Kidney (tissue), 14 donors: Measurements from ENCODE around the gene PDE4D. TPM values are rescaled to one million over a fixed set of nuclear protein-coding genes. Genes with fewer than 3 reads are reported as not detected.
A peak's percentile ranks its signal among the peaks of the same experiment; 100 is the strongest.
"Not testable (repeated sequence)": the region's sequence is repeated elsewhere in the genome, so short reads cannot be mapped to it uniquely, and the experiment has no call there.

Experiments used
- DNase-seq, 5 donors: peaks; one replicate each; pipeline ENCODE4 v3.0.0-alpha.2; 2013 to 2020
- FAIRE-seq: peaks from 2 replicates; lab custom pipeline; 2012; peaks lifted over from hg19 to GRCh38; lab: Jason Lieb, UNC
- H3K27ac ChIP-seq, 2 donors: one replicate each; pipeline ENCODE4 v1.7.0; 2013; ENCODE audit warnings: low read depth in 2 of 2, low read length in 2 of 2, inconsistent platforms in 1 of 2
- H3K27me3 ChIP-seq: one replicate; pipeline ENCODE4 v1.7.1; 2013; ENCODE audit warnings: low read length, inconsistent platforms; ENCODE audit not compliant: control insufficient read depth, insufficient read depth
- H3K36me3 ChIP-seq, 3 donors: one replicate each; pipeline versions ENCODE4 v1.7.0 to v1.7.1; 2013; ENCODE audit warnings: low read length in 3 of 3, control low read depth in 1 of 3, inconsistent platforms in 1 of 3; ENCODE audit not compliant: insufficient read depth in 3 of 3, control insufficient read depth in 2 of 3
- H3K4me1 ChIP-seq, 3 donors: one replicate each; pipeline versions ENCODE4 v1.7.0 to v1.7.1; 2013; ENCODE audit warnings: low read length in 3 of 3, inconsistent platforms in 1 of 3, low read depth in 1 of 3; ENCODE audit not compliant: control insufficient read depth in 2 of 3, insufficient read depth in 2 of 3
- H3K4me3 ChIP-seq, 3 donors: one replicate each; pipeline versions ENCODE4 v1.7.0 to v1.8.1; 2013; ENCODE audit warnings: low read length in 3 of 3, control low read depth in 1 of 3, inconsistent platforms in 1 of 3
- H3K9ac ChIP-seq, 3 donors: one replicate each; pipeline versions ENCODE4 v1.7.0 to v1.7.1; 2013; ENCODE audit warnings: low read length in 3 of 3, control low read depth in 1 of 3, inconsistent platforms in 1 of 3
- H3K9me3 ChIP-seq, 3 donors: one replicate each; pipeline versions ENCODE4 v1.7.0 to v1.7.1; 2013; ENCODE audit warnings: low read length in 3 of 3, control low read depth in 1 of 3, inconsistent platforms in 1 of 3; ENCODE audit not compliant: control insufficient read depth in 2 of 3, insufficient read depth in 1 of 3
- intact Hi-C: fragments of 100-400 bp; cut with DNase I; formaldehyde crosslinking; loops from one replicate; pipeline ENCODE4 v1.11.1; 2022
- polyA plus RNA-seq: library from polyadenylated mRNA; stranded (reverse); fragments of 350-450 nt; fragmentation: Illumina TruSeq; extraction: RNeasy Lipid Tissue Mini Kit (QIAGEN cat#74804); gene quantifications from one replicate; pipeline ENCODE4 v1.2.3, GENCODE V29; 2014; ENCODE audit warnings: low read depth, low replicate concordance; ENCODE audit not compliant: insufficient read depth
- total RNA-seq: library from RNA; stranded (reverse); fragmentation: NEBNext Ultra II Directional; extraction: Animal tissue kit (Norgen Biotek cat#: 25700); gene quantifications from one replicate; pipeline ENCODE4 v1.2.1, GENCODE V29; 2021
- TF ChIP-seq, protein P1 (sequence below): IDR thresholded peaks from 3 replicates; pipeline ENCODE4 v1.5.1; 2012; ENCODE audit warnings: mild to moderate bottlenecking, moderate library complexity, borderline replicate concordance; ENCODE audit not compliant: insufficient read depth; ENCODE audit errors: extremely low read depth
- donor health status: control.
- donor health status: control.
- donor health status: control.
- donor health status: control.
- donor health status: control.
- donor health status: DM: yes; HTN: yes; CAD: no.
- donor health status: Normal renal cell carcinoma (clear cell type).

PDE4D gene
- total and polyA plus RNA-seq, 2 donors from 2014 or later: 9.2 to 78.9 TPM

DNA sequence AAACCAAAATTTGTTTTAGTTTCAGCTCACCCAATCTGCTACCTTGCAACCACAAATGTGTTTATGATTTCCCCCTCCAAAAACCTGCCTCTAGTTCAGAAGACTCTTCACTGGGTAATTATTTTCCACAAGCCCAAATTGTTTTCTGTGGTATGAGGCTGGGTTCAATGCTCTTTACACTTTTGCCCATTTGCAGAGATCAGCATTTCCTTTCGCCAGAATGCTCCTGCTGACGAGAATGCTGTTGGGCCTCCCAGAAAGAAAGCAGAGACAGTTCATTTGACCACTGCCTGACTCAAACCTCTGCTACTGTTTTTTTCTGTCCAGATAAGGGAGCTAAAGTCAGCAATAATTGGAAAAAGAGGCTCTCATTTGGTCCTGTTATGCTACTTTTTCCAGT is 427.3 kb downstream of the PDE4D start:
- Histone ChIP-seq H3K4me3 (peak overlapping the region in 1 of 3 donors; percentile 30), H3K27me3 (no peaks in the 10 kb centered on the region), H3K36me3 (no peaks in the 10 kb centered on the region), H3K27ac (peak overlapping the region; percentile 45 to 67), H3K9me3 (no peaks in the 10 kb centered on the region), H3K9ac (peak overlapping the region in 1 of 3 donors; percentile 16), H3K4me1 (peaks cover 0 to 27% (median 4%) of the 10 kb centered on the region in 3 donors)
- DNase-seq: peak in 1 of 5 donors; percentile 33
- no peak for FAIRE-seq
- TF ChIP-seq, protein P1, sequence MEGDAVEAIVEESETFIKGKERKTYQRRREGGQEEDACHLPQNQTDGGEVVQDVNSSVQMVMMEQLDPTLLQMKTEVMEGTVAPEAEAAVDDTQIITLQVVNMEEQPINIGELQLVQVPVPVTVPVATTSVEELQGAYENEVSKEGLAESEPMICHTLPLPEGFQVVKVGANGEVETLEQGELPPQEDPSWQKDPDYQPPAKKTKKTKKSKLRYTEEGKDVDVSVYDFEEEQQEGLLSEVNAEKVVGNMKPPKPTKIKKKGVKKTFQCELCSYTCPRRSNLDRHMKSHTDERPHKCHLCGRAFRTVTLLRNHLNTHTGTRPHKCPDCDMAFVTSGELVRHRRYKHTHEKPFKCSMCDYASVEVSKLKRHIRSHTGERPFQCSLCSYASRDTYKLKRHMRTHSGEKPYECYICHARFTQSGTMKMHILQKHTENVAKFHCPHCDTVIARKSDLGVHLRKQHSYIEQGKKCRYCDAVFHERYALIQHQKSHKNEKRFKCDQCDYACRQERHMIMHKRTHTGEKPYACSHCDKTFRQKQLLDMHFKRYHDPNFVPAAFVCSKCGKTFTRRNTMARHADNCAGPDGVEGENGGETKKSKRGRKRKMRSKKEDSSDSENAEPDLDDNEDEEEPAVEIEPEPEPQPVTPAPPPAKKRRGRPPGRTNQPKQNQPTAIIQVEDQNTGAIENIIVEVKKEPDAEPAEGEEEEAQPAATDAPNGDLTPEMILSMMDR: no peak
- intact Hi-C loops: no loop called here

DNA sequence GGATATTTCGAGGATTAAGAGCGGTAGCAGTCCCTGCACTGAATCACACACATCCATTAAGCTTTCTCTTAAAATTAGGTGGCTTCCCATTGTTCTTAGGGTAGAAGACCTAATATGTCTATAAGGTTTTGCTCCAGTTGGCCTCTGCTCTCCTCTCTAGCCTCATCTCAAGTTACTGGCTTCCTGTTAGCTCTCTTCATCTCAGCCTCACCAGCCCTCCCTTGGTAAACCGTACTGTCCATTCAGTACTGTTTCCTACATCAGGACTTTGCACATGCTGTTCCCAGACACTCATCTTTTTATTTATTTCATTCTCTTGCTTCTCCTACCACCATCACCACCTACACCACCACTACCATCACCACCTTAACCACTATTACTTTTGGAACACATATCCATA is 428.6 kb downstream of the PDE4D start:
- Histone ChIP-seq H3K4me1 (peaks cover 0 to 27% (median 2%) of the 10 kb centered on the region in 3 donors), H3K9me3 (no peaks in the 10 kb centered on the region), H3K4me3 (peak overlapping the region in 2 of 3 donors; percentile 4 to 30), H3K27me3 (no peaks in the 10 kb centered on the region), H3K9ac (peak overlapping the region in 1 of 3 donors; percentile 3), H3K27ac (peak overlapping the region; percentile 13 to 70), H3K36me3 (no peaks in the 10 kb centered on the region)
- intact Hi-C loops: no loop called here
- no peak for FAIRE-seq
- TF ChIP-seq, protein P1: no peak
- DNase-seq: no peak

DNA sequence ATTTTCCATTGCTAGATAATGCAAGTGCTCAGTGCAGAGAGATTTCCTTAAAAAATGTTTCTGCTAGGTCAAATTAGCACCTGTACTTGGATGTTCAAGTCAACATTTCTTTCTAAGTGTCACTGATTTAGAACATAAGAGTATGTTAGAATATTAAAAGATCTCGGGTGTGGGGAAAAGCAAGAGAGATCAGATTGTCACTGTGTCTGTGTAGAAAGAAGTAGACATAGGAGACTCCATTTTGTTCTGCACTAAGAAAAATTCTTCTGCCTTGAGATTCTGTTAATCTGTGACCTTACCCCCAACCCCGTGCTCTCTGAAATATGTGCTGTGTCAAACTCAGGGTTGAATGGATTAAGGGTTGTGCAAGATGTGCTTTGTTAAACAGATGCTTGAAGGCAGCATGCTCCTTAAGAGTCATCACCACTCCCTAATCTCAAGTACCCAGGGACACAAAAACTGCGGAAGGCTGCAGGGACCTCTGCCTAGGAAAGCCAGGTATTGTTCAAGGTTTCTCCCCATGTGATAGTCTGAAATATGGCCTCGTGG is 429.8 kb downstream of the PDE4D start:
- H3K9me3 ChIP-seq, H3K36me3 ChIP-seq, DNase-seq, H3K9ac ChIP-seq, intact Hi-C loops, H3K27me3 ChIP-seq, FAIRE-seq, H3K4me3 ChIP-seq: not testable (repeated sequence)
- Histone ChIP-seq H3K27ac (peak overlapping the region in 1 of 2 donors; percentile 57), H3K4me1 (peaks cover 0 to 27% (median 2%) of the 10 kb centered on the region in 3 donors)

DNA sequence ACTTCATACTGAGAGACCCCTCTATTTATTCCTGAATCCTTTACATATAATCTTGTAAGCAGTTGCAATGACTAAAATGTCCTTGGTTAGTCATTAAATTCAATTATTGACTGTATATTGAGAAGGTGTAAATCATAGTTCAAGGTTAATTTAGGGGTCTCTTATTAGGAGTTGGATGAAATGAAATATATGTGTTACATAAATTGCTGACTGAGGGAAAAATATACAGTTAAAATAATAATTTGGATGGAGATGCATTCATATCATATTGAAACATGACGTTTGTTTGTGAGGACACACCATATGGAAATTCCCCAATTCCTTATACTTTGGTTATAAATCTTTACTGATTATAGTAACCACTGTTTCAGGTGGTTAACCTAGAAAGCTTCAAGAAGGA is 430.6 kb downstream of the PDE4D start:
- Histone ChIP-seq H3K27ac (no peak overlapping the region), H3K4me1 (peaks cover 0 to 27% (median 2%) of the 10 kb centered on the region in 3 donors), H3K9ac (no peak overlapping the region), H3K9me3 (no peaks in the 10 kb centered on the region), H3K36me3 (no peaks in the 10 kb centered on the region), H3K4me3 (no peak overlapping the region), H3K27me3 (no peaks in the 10 kb centered on the region)
- TF ChIP-seq, protein P1: no peak
- DNase-seq (no peak), FAIRE-seq (no peak)
- intact Hi-C loops: no loop called here
